GM12873 (cell line): ENCODE results near the gene CDH22.

Experiments used
- CTCF ChIP-seq: IDR thresholded peaks from 2 replicates; pipeline ENCODE4 v1.5.1; 2012; ENCODE audit warnings: low read depth, mild to moderate bottlenecking, moderate library complexity, low read length, control low read depth; ENCODE audit not compliant: insufficient read depth; ENCODE audit errors: missing control alignments

The CDH22 gene

GRCh38 chr20:46144432-46145025, 163.8 kb downstream of the CDH22 start:
- no peak for TF ChIP-seq CTCF

- no peak for TF ChIP-seq CTCF
Measured at GRCh38 chr20:46142124-46142523, 166.2 kb downstream of the CDH22 start.

- TF ChIP-seq CTCF = no peak
Measured at GRCh38 chr20:46139908-46140482, 168.3 kb downstream of the CDH22 start.

- no peak for TF ChIP-seq CTCF
Measured at GRCh38 chr20:46139266-46139889, 168.9 kb downstream of the CDH22 start.

- TF ChIP-seq CTCF = no peak
Measured at GRCh38 chr20:46137816-46138215, 170.5 kb downstream of the CDH22 start.

GRCh38 chr20:46135856-46136633, 172.3 kb downstream of the CDH22 start:
- no peak for TF ChIP-seq CTCF

- no peak for TF ChIP-seq CTCF
Measured at GRCh38 chr20:46134716-46135115, 173.6 kb downstream of the CDH22 start.
